DMS114 treated with DMSO at 0.1 percent for 48 hours (cell line): Measurements from ENCODE around the gene SMURF1.

Experiments
- DNase-seq: peaks from one replicate; lab custom pipeline; 2025; ENCODE audit not compliant: unreplicated experiment; lab: John Stamatoyannopoulos, UW

SMURF1 gene

DNA sequence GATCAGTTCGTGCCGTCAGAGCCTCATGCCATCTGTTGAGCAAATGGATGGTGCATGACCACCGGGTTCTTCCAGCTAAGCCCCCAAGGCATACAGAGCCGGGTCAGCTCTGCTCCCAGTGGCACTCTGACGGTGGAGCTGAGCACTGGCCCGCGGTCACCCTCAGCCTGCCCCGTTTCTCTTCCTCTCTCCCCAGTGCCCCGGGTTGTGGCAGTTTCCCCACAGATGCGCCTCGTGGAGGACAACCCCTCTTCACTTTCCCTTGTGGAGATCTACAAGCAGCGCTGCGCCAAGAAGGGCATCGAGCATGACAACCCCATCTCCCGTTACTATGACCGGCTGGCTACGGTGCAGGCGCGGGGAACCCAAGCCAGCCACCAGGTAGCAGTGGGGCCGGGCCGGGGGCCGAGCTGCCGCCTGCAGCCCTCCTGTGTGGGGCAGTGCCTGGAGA is 135.7 kb downstream of the SMURF1 start:
- DNase-seq: no peak

DNA sequence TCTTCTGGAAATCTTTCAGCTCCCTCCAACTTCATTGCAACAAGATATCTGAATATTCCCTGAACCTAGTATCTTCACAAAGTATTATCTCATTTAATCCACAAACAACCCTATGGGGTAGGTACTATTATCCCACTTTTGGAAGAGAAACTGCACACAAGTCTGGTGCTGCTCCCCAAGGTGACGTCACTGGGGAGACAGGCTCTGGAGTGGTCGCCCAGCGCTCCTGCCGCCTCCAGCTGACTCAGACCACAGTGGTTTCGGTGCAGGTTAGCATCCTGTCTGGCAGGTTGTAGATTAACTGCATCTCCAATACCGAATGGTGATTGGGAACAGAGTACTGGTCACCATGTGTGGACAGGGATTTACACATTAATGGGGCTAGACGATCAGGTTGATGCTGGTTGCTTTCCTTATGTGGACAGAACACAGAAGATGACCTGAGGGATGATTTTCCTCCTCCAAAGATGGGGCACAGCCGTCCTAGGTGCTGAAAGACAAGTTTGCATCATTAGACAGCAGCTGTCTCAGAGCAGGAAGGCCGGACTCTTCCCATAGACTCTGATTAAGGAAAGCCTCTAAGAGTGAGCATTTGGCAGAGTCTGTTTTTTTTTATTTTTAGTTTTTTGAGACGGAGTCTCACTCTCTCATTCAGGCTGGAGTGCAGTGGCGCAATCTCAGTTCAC is 137.0 kb downstream of the SMURF1 start:
- DNase-seq: no peak

DNA sequence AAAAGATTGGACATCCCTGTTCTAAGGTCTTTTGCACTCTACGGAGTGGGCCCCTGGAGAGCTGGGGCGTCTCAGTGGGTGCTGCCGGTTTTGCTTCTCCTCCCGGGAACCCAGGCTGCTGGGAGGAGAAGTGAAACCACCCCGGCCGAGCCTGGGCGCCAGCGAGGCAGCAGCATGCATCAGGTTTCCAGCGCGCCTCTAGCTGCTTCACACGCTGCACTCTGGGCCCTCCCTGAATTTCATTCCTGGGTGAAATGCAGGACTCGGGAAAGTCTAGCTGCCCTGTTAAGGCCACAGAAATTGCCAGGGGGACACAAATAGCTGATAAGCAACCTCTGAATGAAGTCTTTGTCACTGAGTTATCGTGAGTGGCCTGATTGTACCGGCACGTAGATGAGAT is 138.1 kb downstream of the SMURF1 start:
- no peak for DNase-seq

DNA sequence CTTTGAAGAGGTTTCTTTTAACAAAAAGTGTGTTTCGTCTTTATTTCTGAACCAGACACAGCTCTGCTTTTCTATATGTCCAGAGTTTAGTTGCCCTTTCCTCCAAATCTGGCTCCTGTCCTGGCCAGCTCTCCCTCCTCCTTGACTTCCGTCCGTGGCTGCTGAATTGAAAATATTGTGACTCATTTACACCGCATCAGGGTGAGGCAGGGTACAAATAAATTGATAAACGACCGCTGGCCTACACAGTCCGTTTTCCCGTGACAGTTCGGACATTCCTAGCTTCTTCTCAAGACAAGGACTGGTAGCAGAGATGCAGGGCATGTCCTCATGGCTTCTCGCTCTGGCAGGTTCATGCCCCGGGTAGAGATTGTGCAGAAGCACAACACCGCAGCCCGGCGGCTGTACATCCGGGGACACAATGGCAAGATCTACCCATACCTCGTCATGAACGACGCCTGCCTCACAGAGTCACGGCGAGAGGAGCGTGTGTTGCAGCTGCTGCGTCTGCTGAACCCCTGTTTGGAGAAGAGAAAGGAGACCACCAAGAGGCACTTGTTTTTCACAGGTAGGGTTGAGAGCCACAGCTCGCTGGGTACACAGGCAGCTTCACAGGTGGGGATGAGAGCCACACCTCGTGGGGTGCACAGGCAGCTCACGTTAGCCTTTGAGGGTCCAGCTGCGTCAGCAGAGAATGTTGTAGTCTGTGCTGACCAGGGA is 139.0 kb downstream of the SMURF1 start:
- DNase-seq: no peak

DNA sequence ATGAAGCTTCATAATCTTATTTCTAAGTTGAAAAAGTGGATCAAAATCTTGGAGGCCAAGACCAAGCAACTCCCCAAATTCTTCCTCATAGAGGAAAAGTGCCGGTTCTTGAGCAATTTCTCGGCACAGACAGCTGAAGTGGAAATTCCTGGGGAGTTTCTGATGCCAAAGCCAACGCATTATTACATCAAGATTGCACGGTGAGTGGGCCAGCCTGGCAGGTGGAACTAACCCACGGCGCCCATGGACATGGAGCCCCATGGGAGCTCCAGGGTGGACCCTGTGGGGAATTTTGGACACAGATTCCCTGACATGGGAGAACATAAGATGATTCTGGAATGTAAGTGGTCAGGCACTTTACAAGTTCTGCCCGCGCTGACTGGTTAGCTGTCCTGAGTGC is 139.7 kb downstream of the SMURF1 start:
- DNase-seq: no peak

DNA sequence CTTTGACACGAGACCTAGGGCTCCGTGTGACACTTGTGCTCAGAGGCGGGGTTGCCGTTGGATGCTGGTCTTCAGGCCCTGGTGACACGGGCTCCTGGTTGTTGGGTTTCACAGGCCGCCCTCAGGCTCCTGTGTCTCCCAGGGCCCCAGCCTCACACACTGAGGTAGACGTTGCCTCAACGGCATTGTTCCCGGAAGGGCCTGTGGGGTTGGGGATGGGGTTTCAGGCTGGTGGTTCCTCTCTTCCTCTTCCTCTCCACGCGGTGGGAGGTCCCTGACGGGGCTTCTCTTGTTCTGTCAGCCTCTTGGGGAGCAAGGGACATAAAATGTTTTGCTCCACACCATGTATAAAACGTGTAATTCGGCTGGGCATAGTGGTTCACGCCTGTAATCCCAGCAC is 140.5 kb downstream of the SMURF1 start:
- DNase-seq: no peak

DNA sequence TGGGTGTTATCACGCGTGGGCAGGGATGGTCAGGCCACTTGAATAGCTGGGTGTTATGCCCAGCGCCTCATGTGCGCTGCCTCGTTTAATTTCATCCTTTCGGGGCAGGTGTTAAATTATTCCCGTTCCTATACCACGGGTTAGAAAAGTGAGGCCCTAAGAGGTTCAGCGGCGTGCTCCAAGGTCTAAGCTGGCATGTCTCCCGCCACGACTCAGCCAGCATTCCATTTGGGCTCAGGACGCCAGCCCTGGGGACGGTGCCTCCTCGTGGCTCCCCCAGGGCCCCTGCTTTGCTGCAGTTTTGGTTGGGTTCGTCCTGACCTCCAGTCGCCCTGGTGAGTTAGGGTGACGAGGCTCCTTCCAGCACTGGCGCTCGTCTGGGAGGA is 141.1 kb downstream of the SMURF1 start:
- DNase-seq: no peak

DNA sequence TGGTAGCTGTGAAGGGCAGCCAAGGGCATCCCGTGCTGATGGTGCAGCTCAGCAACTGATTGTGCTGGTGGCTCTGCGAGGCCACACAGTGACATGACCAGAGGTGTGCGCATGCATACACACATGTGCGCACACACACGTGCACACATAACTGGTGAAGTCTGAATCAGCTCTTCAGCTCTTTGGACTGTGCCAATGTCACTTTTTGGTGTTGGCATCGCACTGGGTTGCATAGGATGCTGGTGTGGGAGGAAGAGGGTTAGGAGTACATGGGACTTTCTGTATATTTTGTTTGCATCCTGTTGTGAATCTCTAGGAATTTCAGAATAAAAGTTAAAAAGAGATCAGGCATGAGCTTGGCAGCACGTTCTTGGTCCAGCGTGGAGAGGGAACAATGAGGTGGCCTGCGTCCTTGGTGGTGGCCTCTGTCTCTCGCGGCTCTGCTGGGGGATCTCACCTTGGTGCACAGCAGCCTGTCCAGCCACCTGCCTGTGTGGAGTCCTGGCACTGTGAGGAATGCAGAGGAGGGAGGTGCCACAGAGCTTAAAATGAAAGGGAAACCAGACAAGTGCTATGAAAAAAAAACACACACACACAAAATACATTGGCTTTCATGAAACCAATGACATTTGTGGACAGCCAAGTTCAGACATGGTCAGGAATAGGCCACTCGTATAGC is 141.6 kb downstream of the SMURF1 start:
- DNase-seq: no peak

DNA sequence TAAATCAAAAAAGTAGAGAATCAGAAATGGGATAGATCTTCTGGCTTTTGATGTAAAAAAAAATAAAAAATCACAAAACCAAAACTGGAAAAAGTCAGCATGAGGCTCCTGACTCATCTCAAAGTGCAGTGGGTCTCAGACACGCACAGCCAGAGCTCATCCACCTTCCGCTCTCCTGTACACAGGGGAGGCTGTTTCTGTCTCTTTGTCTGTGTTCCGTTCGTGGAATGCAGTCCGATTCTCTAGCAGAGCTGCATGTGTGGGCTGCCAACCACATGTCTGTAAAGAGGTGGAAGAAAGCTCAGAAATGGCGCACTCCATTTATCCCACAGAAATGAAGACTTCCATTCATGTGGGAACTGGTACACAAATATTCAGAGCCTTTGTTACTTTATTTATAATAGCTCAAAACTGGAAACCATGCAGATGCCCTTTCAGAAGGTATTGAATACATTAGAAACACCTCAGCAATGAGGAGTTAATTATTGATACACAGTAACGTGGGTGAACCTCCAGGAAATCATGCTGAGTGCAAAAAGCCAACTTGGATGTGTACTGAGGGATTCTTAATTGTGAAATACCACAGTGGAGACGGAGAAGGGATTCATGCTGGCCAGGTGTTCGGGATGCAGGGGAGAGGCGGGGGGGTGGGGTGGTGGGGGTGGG is 142.3 kb downstream of the SMURF1 start:
- DNase-seq: no peak

DNA sequence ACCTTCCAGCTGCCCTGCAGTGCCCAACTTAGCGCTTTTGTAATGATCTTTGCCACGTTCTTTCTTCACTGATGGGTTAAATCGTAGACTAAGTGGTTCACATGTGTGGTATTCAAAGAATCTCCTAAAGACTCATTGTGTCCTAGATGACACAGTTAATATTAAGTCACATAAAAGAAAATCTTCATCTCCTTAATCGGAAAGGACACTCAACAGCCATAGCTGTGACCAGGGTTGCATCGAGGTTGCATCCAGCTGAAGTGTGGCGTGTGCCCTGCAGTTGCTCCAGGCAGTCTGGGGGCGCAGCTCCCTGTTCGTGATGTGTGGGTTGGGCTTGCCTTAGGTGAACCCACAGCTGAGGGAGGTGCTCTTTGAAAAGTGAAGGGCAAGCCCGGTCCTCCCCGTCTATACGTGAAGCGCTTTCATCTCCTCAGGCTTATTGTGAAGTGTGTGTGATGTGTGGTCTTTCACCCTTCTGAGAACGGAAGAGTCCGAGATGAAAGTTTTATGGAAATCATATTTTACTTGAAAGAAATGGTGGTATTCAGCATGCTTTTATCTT is 142.9 kb downstream of the SMURF1 start:
- DNase-seq: no peak

DNA sequence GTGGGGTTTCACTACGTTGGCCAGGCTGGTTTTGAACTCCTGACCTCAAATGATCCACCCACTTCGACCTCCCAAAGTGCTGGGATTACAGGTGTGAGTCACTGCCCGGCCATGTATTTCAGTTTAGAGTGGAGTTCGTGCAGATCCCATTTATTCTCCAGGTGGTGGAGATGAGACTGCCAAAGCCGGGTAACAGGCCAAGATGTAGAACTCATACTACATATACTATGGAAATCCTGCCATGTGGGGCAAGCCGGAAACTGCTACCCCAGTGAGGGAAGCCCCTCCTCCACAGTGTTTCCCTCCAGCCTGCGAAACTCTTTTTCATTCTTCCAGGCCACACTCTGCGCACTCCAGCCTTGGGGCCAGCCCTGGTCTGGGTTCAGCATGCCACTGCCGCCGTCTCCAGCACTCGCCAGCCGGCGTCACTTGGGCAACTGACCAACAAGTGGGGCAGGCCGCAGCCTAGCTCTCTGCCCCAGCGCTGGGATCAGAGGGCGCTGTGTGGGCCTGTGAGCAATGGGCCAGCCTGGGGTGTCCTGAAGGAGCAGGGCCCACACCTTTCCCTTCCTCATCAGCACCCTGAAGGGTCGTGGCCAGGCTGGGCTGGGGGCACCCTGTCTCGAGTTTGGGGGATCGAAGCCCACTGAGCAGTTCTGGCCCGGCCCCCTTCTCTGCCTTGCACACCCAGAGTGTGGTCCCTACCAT is 143.6 kb downstream of the SMURF1 start:
- DNase-seq: no peak

DNA sequence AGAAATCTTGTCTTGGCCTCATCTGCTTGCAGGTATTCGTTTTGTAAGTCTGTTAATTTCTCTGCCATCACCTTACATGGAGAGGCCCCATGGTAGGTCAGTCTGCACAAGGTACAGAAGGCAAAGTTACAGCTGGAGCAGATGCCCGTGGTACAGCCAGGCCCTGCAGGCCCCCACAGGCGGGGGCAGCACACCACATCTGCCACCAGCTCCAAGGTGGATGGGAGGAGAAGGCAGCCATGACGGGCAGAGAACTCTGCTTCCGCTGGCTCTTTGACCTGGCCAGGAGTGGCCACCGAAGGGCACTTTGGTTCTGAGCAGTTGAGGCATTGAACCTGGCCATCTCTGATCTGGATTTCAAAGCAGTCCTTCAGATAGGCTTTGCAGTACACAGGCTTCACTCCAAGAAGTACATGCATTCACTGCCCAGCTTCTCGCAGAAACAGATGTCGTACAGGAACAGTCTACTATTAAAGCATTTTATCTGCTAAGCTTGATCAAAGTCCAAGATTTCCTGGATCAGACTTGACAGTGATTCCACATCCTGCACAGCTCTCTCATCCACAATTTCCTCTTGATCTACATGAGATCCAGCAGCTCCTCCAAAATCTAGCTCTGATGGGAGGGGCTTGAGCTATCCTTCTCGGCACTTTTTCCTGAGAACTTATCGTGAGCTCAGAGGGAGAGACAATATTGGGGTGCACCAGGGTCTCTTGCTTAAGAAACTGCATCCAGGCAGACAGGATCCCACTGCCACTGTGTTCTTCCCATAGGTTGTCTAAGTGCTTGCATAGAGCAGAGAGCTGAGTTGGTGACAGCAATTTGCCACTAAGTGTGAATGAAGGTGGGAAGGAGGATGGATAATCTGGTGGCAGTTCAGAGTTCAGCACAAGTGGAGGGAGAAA is 144.8 kb downstream of the SMURF1 start:
- DNase-seq: no peak

DNA sequence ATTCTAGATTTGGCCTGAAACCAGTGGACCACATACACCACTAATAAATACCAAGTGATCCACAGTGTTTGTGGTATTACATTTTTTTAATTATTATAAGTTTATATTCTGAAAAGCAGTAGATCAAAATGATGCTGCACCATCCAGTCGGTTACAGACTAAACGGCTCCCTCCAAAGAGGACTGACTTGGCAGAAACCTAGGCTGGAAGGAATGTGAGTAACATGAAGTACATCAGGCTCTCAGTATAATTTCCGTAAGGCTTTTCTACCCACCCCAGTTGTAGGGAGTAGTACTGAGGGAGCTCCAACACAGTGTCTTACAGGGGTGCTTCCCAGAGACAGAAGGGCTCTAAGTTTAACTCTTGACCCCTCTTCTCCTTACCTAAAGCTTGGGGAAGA is 146.1 kb downstream of the SMURF1 start:
- DNase-seq: no peak

DNA sequence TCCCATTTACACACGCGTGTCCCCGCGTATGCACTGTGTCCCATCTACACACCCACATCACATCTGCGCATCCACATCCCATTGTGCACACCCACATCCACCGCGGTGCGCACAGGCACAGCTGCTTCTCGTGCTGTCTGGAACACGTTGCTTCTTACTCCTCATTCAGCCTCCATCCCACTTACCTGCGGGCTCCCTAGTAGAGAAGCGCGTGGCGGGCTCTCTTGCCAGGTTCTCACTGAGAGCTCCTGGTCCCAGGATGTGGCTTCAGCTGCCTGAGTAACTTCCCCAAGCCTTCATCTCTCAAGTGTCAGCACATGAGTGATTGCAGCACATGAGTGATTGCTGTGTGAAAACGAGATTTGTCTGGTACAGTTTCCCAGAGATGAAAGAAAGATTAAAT is 147.8 kb downstream of the SMURF1 start:
- DNase-seq: no peak

DNA sequence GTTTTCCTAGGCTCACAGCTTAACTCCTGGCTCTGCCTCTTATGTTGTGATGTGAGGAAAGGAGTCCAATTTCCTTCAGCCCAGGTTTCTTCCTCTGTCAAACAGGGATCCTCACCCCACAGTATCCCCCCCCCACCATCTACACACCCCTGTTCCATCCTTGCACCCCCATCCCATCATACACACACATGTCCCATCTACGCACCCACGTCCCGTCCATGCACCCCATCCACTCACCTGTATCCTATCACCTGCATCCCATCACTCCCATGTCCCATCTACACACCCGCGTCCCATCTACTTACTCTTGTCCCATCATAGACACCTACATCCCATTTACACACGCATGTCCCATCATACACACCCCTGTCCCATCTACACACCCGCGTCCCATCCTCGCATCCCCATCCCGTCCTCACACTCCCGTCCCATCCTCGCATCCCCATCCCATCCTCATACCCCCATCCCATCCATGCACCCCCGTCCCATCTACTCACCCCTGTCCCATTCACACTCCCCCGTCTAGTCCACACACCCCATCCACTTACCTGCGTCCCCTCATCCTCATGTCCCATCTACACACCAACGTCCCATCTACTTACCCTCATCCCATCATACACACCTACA is 148.3 kb downstream of the SMURF1 start:
- no peak for DNase-seq

DNA sequence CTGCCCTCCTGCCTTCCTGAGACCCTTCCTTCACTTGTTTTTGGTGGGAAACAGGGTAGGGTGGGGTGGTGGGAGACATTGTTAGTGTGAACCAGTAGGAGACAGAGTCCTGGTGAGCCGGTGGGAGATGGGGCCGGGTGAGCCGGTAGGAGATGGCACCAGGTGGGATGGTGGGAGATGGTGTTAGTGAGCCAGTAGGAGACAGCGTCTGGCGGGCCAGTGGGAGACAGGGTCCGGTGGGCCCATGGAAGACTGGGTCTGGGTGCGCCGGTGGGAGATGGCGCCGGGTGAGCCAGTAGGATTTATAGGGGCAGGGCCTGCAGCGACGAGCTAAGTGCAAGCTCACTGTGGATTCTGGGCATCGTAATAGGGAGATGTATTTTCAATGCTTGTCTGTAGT is 148.8 kb downstream of the SMURF1 start:
- DNase-seq: no peak

DNA sequence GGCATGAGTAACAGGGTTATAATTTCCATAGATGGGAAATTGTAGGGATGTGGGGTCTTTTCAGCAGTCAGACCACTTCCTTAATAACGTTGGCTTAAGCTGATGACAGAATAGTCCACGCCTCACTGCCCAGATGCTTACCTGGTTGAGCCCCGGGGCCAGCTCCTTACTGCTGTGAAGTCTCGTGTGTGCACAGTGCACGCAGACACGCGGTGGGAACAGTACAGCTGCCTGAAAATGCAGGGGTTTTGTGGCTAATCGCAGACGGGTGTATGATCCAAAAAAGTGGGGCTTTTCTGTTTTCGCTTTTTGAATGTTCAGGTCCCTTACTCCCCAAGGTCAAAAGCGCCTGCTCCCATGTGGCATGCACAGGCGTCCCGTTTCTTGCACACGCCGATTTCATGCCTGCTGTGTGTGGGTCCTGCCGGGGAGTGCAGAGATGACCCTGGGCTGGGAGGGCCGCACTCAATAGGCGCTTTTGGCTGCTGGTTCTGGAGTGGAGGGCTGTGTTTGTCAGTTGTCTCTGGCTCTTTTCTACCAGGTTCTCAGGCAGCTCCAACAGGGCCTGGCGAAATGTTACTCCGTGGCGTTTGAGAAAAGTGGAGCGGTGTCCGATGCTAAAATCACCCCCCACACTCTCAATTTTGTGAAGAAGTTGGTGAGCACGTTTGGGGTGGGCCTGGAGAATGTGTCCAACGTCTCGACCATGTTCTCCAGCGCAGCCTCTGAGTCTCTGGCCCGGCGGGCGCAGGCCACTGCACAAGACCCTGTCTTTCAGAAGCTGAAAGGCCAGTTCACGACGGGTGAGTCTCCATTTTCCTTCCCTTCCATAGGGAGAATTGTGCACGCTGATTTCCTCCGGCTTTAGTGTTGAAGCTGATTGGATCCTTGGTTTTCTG is 149.6 kb downstream of the SMURF1 start:
- no peak for DNase-seq
